GM18951 (cell line): ENCODE results near the gene MGAT4C.
"Not testable (repeated sequence)": the region's sequence is repeated elsewhere in the genome, so short reads cannot be mapped to it uniquely, and the experiment has no call there.

Experiments used
- POLR2A ChIP-seq: IDR thresholded peaks from 4 replicates; pipeline ENCODE4 v1.6.1; 2011; ENCODE audit warnings: mild to moderate bottlenecking; ENCODE audit not compliant: insufficient read length, insufficient read depth; ENCODE audit errors: extremely low read depth
- in situ Hi-C: fragments of 300-500 bp; cut with MboI; formaldehyde crosslinking; loops from one replicate; pipeline ENCODE4 v1.12.0; 2022; ENCODE audit warnings: low sequenced_read_pairs, mixed read lengths, inconsistent platforms; ENCODE audit not compliant: unreplicated experiment

The MGAT4C gene

GRCh38 chr12:86256163-86256562 is at the start of gene MGAT4C:
MGAT4C (minus strand) TSS chr12:86256391.
- TF ChIP-seq POLR2A: no peak
- in situ Hi-C loops: no loop called here

- in situ Hi-C loops: not testable (repeated sequence)
These were observed 40.2 kb upstream of the MGAT4C start for GRCh38 chr12:86296396-86296795.

DNA sequence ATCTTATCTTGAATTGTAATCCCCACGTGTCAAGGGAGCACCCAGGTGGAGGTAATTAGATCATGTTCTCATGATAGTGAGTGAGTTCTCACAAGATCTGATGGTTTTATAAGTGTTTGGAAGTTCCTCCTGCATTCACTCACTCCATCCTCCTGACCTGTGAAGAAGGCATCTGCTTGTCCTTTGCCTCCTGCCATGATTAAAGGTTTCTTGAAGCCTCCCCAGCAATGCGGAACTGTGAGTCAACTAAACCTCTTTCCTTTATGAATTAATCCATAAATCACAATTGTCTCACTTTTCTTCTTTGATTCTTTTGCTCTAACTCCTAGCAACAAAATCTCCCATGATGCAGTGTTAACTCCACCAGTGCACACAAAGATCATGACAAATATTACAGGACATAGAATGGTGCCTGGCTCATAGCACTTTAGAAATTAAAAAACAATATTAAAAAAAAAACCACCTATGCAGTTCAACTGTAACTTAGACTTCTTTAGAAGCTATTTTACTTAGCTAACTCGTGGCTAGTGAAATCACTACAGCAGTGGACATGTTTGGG is 37.6 kb upstream of the MGAT4C start:
- no peak for TF ChIP-seq POLR2A
- in situ Hi-C loops: no loop called here

- in situ Hi-C loops: no loop called here
These were observed 36.3 kb upstream of the MGAT4C start for GRCh38 chr12:86292480-86292879.

DNA sequence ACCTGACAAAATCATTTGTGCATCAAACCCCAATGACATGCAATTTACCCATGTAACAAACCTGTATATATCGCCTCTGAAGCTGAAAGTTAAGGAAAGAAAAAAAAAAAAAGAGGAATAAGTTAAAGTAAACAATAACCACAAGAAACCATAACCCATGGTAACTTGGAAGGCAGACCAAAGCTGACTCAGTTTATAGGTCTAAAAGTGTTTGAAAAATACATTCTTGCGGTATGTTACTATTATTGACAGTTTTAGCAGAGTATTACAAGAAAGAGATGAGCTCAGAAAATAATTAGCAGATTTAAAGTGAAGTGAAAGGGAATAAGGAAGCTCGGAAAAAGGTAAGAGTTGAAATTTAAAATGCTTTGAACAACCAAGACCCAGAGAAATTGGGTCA is 34.4 kb upstream of the MGAT4C start:
- in situ Hi-C loops: no loop called here
- no peak for TF ChIP-seq POLR2A

More at GRCh38 chr12:86292480-86292879, 36.3 kb upstream of the MGAT4C start:
- TF ChIP-seq POLR2A: no peak

DNA sequence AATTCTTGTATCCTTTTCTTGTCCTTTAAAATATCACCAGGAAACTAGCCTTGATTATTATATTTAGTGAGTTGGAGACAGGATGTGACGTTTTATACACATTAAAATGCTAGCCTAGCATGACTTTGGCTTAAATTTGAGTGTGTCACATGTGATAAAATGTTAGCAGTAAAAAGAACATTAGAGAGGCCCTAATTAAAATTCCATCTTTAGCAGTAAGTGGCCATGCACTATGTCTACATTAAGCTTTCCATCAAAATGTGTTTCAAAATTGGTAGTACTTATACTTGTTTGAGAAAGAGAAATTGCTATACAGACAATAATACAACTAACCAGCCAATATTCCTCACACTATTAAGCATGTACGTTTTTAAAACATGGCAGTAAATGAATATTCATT is 29.9 kb upstream of the MGAT4C start:
- TF ChIP-seq POLR2A: no peak
- in situ Hi-C loops: no loop called here

DNA sequence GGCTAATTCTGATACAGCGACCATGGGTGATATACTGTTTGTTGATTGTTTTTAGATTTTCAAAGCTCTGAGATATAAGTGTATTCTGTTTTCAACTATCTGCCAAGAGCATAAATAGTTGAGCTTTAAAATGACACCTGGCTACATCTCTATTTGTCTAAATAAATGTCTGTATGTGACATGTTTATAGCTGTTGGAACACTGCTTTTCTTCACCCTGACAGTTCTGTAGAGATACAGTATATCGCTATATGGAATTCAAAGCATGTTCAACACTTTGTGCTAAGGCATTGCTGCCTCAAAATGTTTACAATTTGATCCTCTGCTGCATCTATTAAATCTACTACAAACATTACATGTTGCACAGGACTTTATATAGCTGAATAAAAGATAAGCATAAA is 27.4 kb upstream of the MGAT4C start:
- in situ Hi-C loops: no loop called here

DNA sequence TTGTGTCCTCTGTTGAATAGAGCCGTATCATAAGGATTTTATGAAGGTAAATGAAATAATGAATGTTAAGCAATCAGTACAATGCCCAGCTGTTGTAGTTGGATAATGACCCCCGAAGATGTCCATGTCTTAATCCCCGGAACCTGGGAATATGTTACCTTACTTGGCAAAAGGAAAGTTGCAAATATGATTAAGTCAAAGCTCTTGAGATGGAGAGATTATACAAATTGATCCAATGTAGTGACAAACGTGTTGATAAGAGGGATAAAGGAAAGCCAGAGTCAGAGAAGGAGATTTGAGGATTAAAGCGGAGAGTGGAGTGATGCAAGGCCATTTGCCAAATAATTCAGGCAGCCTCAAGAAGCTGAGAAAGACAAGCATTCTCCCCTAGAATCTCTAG is 19.2 kb upstream of the MGAT4C start:
- in situ Hi-C loops: no loop called here
- TF ChIP-seq POLR2A: no peak

More for the DNA sequence above, 27.4 kb upstream of the MGAT4C start:
- no peak for TF ChIP-seq POLR2A

- in situ Hi-C loops: no loop called here
- TF ChIP-seq POLR2A: no peak
These were observed 9.1 kb upstream of the MGAT4C start for GRCh38 chr12:86265329-86265695.

GRCh38 chr12:86264451-86265328 is 8.5 kb upstream of the MGAT4C start:
- in situ Hi-C loops: no loop called here
- TF ChIP-seq POLR2A: no peak

DNA sequence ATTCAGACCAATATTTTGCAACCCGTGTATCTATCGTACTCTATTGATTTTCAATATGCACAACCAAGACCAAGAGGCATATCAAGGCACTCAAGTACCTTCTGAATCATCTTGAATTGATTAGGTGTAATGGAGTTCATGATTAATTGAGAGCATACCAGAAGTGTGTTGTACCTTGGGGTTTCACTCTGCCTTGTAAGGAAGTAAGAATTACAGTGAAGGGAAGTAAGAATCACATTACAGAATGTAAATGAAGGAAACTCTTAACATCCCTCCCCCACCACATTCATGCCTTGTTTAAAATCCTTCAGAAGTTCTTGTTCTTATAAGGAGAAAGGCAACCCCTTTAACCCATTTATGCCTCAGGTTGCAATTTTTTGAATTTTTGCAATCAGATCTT is 5.4 kb upstream of the MGAT4C start:
- in situ Hi-C loops: no loop called here
- TF ChIP-seq POLR2A: no peak

GRCh38 chr12:86261142-86261541 is 5.0 kb upstream of the MGAT4C start:
- in situ Hi-C loops: no loop called here
- no peak for TF ChIP-seq POLR2A

GRCh38 chr12:86260183-86260582 is 4.0 kb upstream of the MGAT4C start:
- TF ChIP-seq POLR2A: no peak
- in situ Hi-C loops: no loop called here

DNA sequence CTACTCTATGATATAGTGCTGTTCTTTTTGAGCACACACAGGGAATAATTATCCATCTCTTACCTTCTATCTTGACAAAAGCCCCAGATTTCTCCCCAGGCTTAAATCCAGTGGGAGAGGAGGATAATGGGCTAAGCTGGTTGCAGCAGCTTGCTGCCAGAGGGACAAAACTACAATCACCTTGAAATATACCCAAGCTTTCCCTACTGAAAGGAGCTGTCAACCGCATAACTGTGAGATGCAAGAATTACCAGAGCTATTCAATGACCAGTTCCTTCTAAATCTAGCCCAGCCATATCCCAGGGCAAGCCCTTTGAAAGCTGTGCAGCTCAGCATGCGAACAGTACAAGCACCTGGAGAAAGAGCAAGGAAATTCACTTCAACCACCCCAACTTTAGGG is 943 bp upstream of the MGAT4C start:
- in situ Hi-C loops: no loop called here
- no peak for TF ChIP-seq POLR2A

DNA sequence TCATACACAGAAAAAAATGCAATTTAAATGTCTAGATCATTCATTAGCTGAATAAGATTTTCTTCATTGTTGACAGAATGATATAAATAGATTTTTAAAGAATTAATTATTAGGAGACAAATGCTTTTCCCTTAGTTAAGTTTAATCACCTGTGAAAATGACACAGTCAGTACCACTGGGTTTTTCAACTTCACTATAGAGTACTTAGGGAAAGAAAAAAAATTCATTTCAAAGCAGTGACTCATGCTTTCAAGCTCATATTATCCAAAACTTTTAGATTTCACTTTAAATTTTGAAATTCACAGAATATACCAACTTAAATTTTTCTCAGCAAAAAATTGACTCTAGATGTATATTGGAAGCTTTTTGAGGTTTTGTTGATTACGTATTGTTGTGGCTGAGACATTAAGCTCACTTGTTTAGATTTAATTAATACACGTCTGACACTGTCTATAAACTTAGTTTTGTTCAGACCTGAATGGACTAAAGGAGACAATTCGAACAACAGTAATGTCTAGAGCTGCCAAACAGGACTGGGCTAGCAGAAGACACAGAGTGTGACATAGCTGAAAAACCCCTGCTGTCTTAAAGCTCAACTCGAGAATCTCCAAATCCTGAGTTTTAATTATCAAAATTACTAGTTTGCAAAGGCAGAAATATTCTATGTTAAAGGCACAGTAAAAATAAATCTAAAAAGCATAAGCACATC is 1.6 kb downstream of the MGAT4C start:
- no peak for TF ChIP-seq POLR2A
- in situ Hi-C loops: no loop called here
